ENCODE data around the gene ACAD10. TPM values are rescaled to one million over a fixed set of nuclear protein-coding genes. Genes with fewer than 3 reads are reported as not detected.
A peak's percentile ranks its signal among the peaks of the same experiment; 100 is the strongest.

The ACAD10 gene
- total RNA-seq, 2 experiments from 2014 or later, result 15.0 to 35.3 TPM

DNA sequence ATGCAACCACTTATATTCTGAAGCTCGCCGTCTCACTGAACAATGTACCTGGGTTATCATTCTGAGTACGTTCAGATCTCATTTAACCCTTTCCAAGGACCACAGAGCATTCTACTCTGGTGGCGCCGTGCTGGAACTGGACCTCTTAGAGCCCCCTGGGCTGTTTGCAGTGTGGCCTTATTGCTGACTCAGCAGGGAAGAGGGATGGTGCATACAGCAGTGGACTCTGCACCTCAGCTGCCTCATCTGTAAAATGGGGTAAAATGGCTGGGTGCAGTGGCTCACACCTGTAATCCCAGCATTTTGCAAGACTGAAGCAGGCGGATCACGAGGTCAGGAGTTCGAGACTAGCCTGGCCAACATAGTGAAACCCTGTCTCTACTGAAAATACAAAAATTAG is 83.7 kb downstream of the ACAD10 start:
- no peaks in the 10 kb centered on the region for H3K9me2 ChIP-seq (ENCODE audit: insufficient read depth, low read length)
- H3K4me2 ChIP-seq (ENCODE audit: low read length), result no peak overlapping the region
- CTCF ChIA-PET (ENCODE audit: unreplicated experiment), result no interaction called here
- H2AFZ ChIP-seq (ENCODE audit: low read length), result no peak overlapping the region
- H3K9me3 ChIP-seq (ENCODE audit: low read length), result no peaks in the 10 kb centered on the region
- H3K36me3 ChIP-seq (ENCODE audit: insufficient read depth, low read length), result no peaks in the 10 kb centered on the region
- intact Hi-C loops (cut with micrococcal nuclease; ENCODE audit: unreplicated experiment), result loop anchor here (10.0 kb wide), 1 partner anchor 365 kb away; the partner anchor contains the start of gene SH2B3
- no peaks in the 10 kb centered on the region for H4K20me1 ChIP-seq (ENCODE audit: insufficient read depth, low read length)
- no peak overlapping the region for H3K4me3 ChIP-seq (ENCODE audit: low read depth, low read length, poor library complexity, severe bottlenecking)
- no peaks in the 10 kb centered on the region for H3K79me2 ChIP-seq (ENCODE audit: insufficient read depth, low read depth, low read length)
- no peak for DNase-seq (ENCODE audit: low spot score)
- no peak overlapping the region for H3K27ac ChIP-seq (ENCODE audit: low read depth, low read length, poor library complexity, severe bottlenecking)
- TF ChIP-seq CTCF (conservative IDR thresholded peaks at IDR 0.05; ENCODE audit: low read length), result no peak
- no peak for TF ChIP-seq EZH2phosphoT487 (IDR thresholded peaks at IDR 0.05; ENCODE audit: borderline replicate concordance, low read depth, low read length)
- no TSS peak for BruUV-seq (replicated peaks)
- H3K4me1 ChIP-seq (ENCODE audit: insufficient read depth, low read length, poor library complexity, severe bottlenecking), result peaks cover 47% of the 10 kb centered on the region
- POLR2A ChIA-PET, result interaction anchor here (0.6 to 2.4 kb wide), 3 partner anchors 8 to 35 kb away, joined by 3 to 8 read pairs (median 4); no protein-coding TSS in a partner anchor

DNA sequence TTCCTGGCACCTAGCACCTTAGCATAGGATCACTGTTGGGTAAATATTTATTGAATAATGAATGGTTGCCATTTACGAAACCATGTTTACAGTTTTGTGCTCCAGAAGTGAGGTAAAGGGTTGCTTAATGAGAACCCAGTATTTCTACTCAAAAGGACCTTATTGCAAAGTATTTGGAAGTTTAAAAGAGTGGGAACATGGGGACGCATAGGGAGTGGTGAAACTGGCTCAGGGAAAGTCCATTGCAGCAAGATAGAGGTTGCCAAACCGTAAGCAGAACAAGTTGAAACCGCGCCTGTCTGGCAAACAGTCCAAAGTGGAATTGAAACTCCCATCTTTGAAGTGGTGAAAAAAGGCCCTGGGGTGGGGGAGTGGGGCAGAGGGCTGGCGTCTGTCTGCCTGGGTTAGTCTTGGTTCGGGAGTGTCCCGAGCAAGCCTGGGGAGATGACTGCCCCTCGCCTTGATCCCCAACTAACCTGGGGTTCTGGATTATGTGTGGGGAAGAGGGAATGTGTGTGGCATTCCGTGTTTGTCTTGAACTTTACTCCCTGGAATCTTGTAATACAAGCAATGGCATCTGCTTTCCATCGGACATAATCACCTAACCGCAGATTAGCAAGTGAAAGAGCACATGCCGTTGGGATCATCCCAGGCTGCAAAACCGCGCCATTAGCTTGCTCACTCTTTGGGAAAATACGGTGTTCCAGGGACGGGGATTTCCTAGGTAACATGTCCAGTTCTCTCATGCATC is 88.1 kb downstream of the ACAD10 start:
- no peak overlapping the region for H3K27ac ChIP-seq (ENCODE audit: low read depth, low read length, poor library complexity, severe bottlenecking)
- peak overlapping the region; percentile 59 for H3K4me2 ChIP-seq (ENCODE audit: low read length)
- H3K4me3 ChIP-seq (ENCODE audit: low read depth, low read length, poor library complexity, severe bottlenecking), result no peak overlapping the region
- intact Hi-C loops (cut with micrococcal nuclease; ENCODE audit: unreplicated experiment), result no loop called here
- peak overlapping the region; percentile 68; the same call in 1 of the 2 replicates for H2AFZ ChIP-seq (ENCODE audit: low read length)
- no peaks in the 10 kb centered on the region for H3K79me2 ChIP-seq (ENCODE audit: insufficient read depth, low read depth, low read length)
- no peak for DNase-seq (ENCODE audit: low spot score)
- no peaks in the 10 kb centered on the region for H3K36me3 ChIP-seq (ENCODE audit: insufficient read depth, low read length)
- no peaks in the 10 kb centered on the region for H3K9me2 ChIP-seq (ENCODE audit: insufficient read depth, low read length)
- H3K9me3 ChIP-seq (ENCODE audit: low read length), result no peaks in the 10 kb centered on the region
- H3K4me1 ChIP-seq (ENCODE audit: insufficient read depth, low read length, poor library complexity, severe bottlenecking), result peaks cover 32% of the 10 kb centered on the region
- ChIA-PET POLR2A (interaction anchor here (5.1 kb wide), 1 partner anchor 10 kb away, joined by 26 read pairs; no protein-coding TSS in a partner anchor), CTCF (ENCODE audit: unreplicated experiment) (no interaction called here)
- no peaks in the 10 kb centered on the region for H4K20me1 ChIP-seq (ENCODE audit: insufficient read depth, low read length)
- no TSS peak for BruUV-seq (replicated peaks)
- TF ChIP-seq EZH2phosphoT487 (IDR thresholded peaks at IDR 0.05; ENCODE audit: borderline replicate concordance, low read depth, low read length) (no peak), CTCF (conservative IDR thresholded peaks at IDR 0.05; ENCODE audit: low read length) (no peak)
